GM23338 (cell line): ENCODE measurements around the gene KRT12. TPM values are rescaled to one million over a fixed set of nuclear protein-coding genes. Genes with fewer than 3 reads are reported as not detected.
"Not testable (repeated sequence)": the region's sequence is repeated elsewhere in the genome, so short reads cannot be mapped to it uniquely, and the experiment has no call there.

Experiments used
- ATAC-seq: fragments of 200-7000 bp; cut with Tn5 transposase; 3 replicates; pipeline ENCODE4 v1.9.1; 2020
- DNase-seq: peaks from one replicate; pipeline ENCODE4 v3.0.0-alpha.2; 2015; ENCODE audit warnings: low spot score
- H2AFZ ChIP-seq: fragments of 200-600 bp; sonication (generic); 2 replicates; pipeline ENCODE4 v1.8.0; 2016; ENCODE audit warnings: antibody characterized with exemption, mild to moderate bottlenecking, moderate library complexity
- H3F3A ChIP-seq: fragments of 200-600 bp; sonication (generic); replicated peaks from 2 replicates; pipeline ENCODE4 v1.8.0; 2017; ENCODE audit warnings: antibody characterized with exemption, mixed run types, low read depth
- H3K27ac ChIP-seq: fragments of 200-600 bp; sonication (generic); 2 replicates; pipeline ENCODE4 v1.6.1; 2016; ENCODE audit warnings: low read depth
- H3K27me3 ChIP-seq: fragments of 200-600 bp; sonication (generic); 2 replicates; pipeline ENCODE4 v1.8.0; 2016; ENCODE audit warnings: mild to moderate bottlenecking, mixed run types, moderate library complexity; ENCODE audit not compliant: insufficient read depth
- H3K36me3 ChIP-seq: fragments of 200-600 bp; sonication (generic); 2 replicates; pipeline ENCODE4 v1.8.0; 2016; ENCODE audit warnings: mild to moderate bottlenecking; ENCODE audit not compliant: insufficient read depth
- H3K4me1 ChIP-seq: fragments of 200-600 bp; sonication (generic); 2 replicates; pipeline ENCODE4 v1.8.0; 2016; ENCODE audit warnings: mild to moderate bottlenecking, moderate library complexity; ENCODE audit not compliant: insufficient read depth
- H3K4me2 ChIP-seq: fragments of 200-600 bp; sonication (generic); 2 replicates; pipeline ENCODE4 v1.7.1; 2017; ENCODE audit warnings: mixed run types
- H3K4me3 ChIP-seq: fragments of 200-600 bp; sonication (generic); 2 replicates; pipeline ENCODE4 v1.6.1; 2016; ENCODE audit warnings: mixed run types
- H3K79me2 ChIP-seq: fragments of 200-600 bp; sonication (generic); replicated peaks from 2 replicates; pipeline ENCODE4 v1.8.0; 2017; ENCODE audit warnings: mild to moderate bottlenecking; ENCODE audit not compliant: insufficient read depth
- H3K9me2 ChIP-seq: fragments of 200-600 bp; sonication (generic); 2 replicates; pipeline ENCODE4 v1.8.0; 2017; ENCODE audit not compliant: insufficient read depth
- H4K20me1 ChIP-seq: fragments of 200-600 bp; sonication (generic); replicated peaks from 2 replicates; pipeline ENCODE4 v1.8.0; 2017; ENCODE audit warnings: mild to moderate bottlenecking; ENCODE audit not compliant: insufficient read depth
- H3K27ac Mint-ChIP-seq: 2 replicates; pipeline ENCODE4 v1.8.0; 2020; ENCODE audit warnings: inconsistent platforms, mild to moderate bottlenecking, moderate library complexity, mixed read lengths
- H3K27me3 Mint-ChIP-seq: 3 replicates; pipeline ENCODE4 v1.8.0; 2022; ENCODE audit warnings: low read depth, mild to moderate bottlenecking, moderate library complexity, mixed read lengths, inconsistent platforms; ENCODE audit not compliant: insufficient read depth, poor library complexity
- H3K36me3 Mint-ChIP-seq: 3 replicates; pipeline ENCODE4 v1.8.0; 2021; ENCODE audit warnings: low read depth, mild to moderate bottlenecking, inconsistent platforms, moderate library complexity, mixed read lengths
- H3K4me1 Mint-ChIP-seq: 3 replicates; pipeline ENCODE4 v1.8.0; 2020; ENCODE audit warnings: mild to moderate bottlenecking, inconsistent platforms, mixed read lengths
- H3K4me3 Mint-ChIP-seq: 3 replicates; pipeline ENCODE4 v1.8.0; 2021; ENCODE audit warnings: moderate library complexity, mild to moderate bottlenecking, inconsistent platforms, mixed read lengths
- H3K9me3 Mint-ChIP-seq: 3 replicates; pipeline ENCODE4 v1.8.0; 2020; ENCODE audit warnings: moderate library complexity, mild to moderate bottlenecking, inconsistent platforms, mixed read lengths
- CREB1 ChIP-seq: fragments of 250-450 bp; sonication (Bioruptor Pico); IDR thresholded peaks from 2 replicates; pipeline ENCODE4 v1.5.0; 2020; ENCODE audit warnings: low read depth, mild to moderate bottlenecking, moderate library complexity
- CTCF ChIP-seq, 2 experiments: fragments of 200-600 bp in 1 of 2; sonication (generic) in 1 of 2; conservative IDR thresholded peaks; 2 replicates each; pipeline versions ENCODE4 v1.5.1 to v1.6.1; 2016 to 2017; ENCODE audit warnings: antibody characterized with exemption in 2 of 2, low read depth in 2 of 2, mild to moderate bottlenecking in 2 of 2, moderate library complexity in 1 of 2
- ETS1 ChIP-seq: IDR thresholded peaks from 2 replicates; pipeline ENCODE4 v1.6.1; 2016; ENCODE audit warnings: antibody characterized with exemption
- POLR2AphosphoS5 ChIP-seq: IDR thresholded peaks from 2 replicates; pipeline ENCODE4 v1.6.1; 2016; ENCODE audit warnings: antibody characterized with exemption, low read depth
- REST ChIP-seq: IDR thresholded peaks from one replicate; pipeline ENCODE4 v1.6.1; 2018; ENCODE audit warnings: antibody characterized with exemption; ENCODE audit not compliant: unreplicated experiment
- STAT1 ChIP-seq: IDR thresholded peaks from one replicate; pipeline ENCODE4 v1.6.1; 2016; ENCODE audit warnings: antibody characterized with exemption; ENCODE audit not compliant: unreplicated experiment
- ZNF114 ChIP-seq: fragments of 250-450 bp; sonication (Bioruptor Pico); IDR thresholded peaks from 2 replicates; pipeline ENCODE4 v1.5.0; 2020; ENCODE audit warnings: mild to moderate bottlenecking, moderate library complexity
- polyA plus RNA-seq: library from polyadenylated mRNA; unstranded; fragments of >200 nt; fragmentation: Nextera tagmentation; extraction: Ambion mirVana; gene quantifications from 2 replicates; pipeline ENCODE4 v1.2.1, GENCODE V29; 2016
- total RNA-seq: library from RNA; depleted of rRNA; stranded (reverse); fragments of >200 nt; shearing (Covaris generic); gene quantifications from 2 replicates; pipeline ENCODE4 v1.2.3, GENCODE V29; 2014

Gene KRT12
- total and polyA plus RNA-seq, 2 experiments from 2014 or later: not detected

GRCh38 chr17:40859536-40859935, 7.5 kb downstream of the KRT12 start:
- H3K4me2 ChIP-seq: no peak overlapping the region
- H3K9me3 Mint-ChIP-seq: no peaks in the 10 kb centered on the region

GRCh38 chr17:40858667-40859066, 8.4 kb downstream of the KRT12 start:
- H3K9me3 Mint-ChIP-seq, H3K27ac Mint-ChIP-seq, ATAC-seq, H3K27ac ChIP-seq, H3K4me2 ChIP-seq, H3K36me3 ChIP-seq, H3K9me2 ChIP-seq, H2AFZ ChIP-seq, H3F3A ChIP-seq, H3K4me3 Mint-ChIP-seq, H4K20me1 ChIP-seq, H3K4me3 ChIP-seq, H3K36me3 Mint-ChIP-seq, DNase-seq, H3K79me2 ChIP-seq, H3K27me3 ChIP-seq: not testable (repeated sequence)
- Mint-ChIP-seq H3K27me3 (peaks cover 13% of the 10 kb centered on the region), H3K4me1 (peaks cover 15% of the 10 kb centered on the region; the same call in 2 of the 3 replicates)
- peaks cover 12% of the 10 kb centered on the region for H3K4me1 ChIP-seq

More at GRCh38 chr17:40859536-40859935, 7.5 kb downstream of the KRT12 start:
- H3K36me3 Mint-ChIP-seq: 0 out of 3 replicates have a peak, but pooled peaks cover 2% of the 10 kb centered on the region
- Histone ChIP-seq H3K36me3 (no peaks in the 10 kb centered on the region), H3K27me3 (0 out of 2 replicates have a peak, but pooled peaks cover 5% of the 10 kb centered on the region), H3F3A (no peaks in the 10 kb centered on the region), H3K9me2 (no peaks in the 10 kb centered on the region), H2AFZ (no peak overlapping the region), H3K4me3 (no peak overlapping the region), H3K27ac (no peak overlapping the region), H3K4me1 (peaks cover 8% of the 10 kb centered on the region), H4K20me1 (no peaks in the 10 kb centered on the region), H3K79me2 (no peaks in the 10 kb centered on the region)
- ATAC-seq (no peak), DNase-seq (no peak)
- H3K4me1 Mint-ChIP-seq: peaks cover 10% of the 10 kb centered on the region; the same call in 2 of the 3 replicates
- peaks cover 13% of the 10 kb centered on the region for H3K27me3 Mint-ChIP-seq
- no peak overlapping the region for H3K4me3 Mint-ChIP-seq
- H3K27ac Mint-ChIP-seq: no peak overlapping the region
- no peak for TF ChIP-seq POLR2AphosphoS5
- no peak for TF ChIP-seq ZNF114

- Mint-ChIP-seq H3K27ac (no peak overlapping the region), H3K4me3 (no peak overlapping the region), H3K36me3 (0 out of 3 replicates have a peak, but pooled peaks cover 2% of the 10 kb centered on the region), H3K27me3 (peaks cover 9% of the 10 kb centered on the region), H3K4me1 (peaks cover 20% of the 10 kb centered on the region), H3K9me3 (no peaks in the 10 kb centered on the region)
- Histone ChIP-seq H3K4me3 (no peak overlapping the region), H2AFZ (no peak overlapping the region), H3K27me3 (0 out of 2 replicates have a peak, but pooled peaks cover 5% of the 10 kb centered on the region), H3K4me1 (peaks cover 15% of the 10 kb centered on the region), H3F3A (no peaks in the 10 kb centered on the region; the same call in 1 of the 2 replicates), H4K20me1 (no peaks in the 10 kb centered on the region), H3K36me3 (no peaks in the 10 kb centered on the region), H3K79me2 (no peaks in the 10 kb centered on the region), H3K4me2 (no peak overlapping the region), H3K9me2 (no peaks in the 10 kb centered on the region), H3K27ac (no peak overlapping the region)
- peak; percentile 30; the same call in 2 of the 3 replicates for ATAC-seq
- no peak for DNase-seq
- TF ChIP-seq REST (no peak), POLR2AphosphoS5 (no peak), STAT1 (no peak), ZNF114 (no peak), CTCF (conservative IDR thresholded peaks at IDR 0.05; ENCODE audit: low read depth in 2 of 2) (no peak), CREB1 (CRISPR knock-in tag) (no peak), ETS1 (no peak)
Observed at GRCh38 chr17:40857535-40857934, 9.5 kb downstream of the KRT12 start.
